Measurements from ENCODE around the gene HOXA4. TPM values are rescaled to one million over a fixed set of nuclear protein-coding genes. Genes with fewer than 3 reads are reported as not detected.

The HOXA4 gene
- total RNA-seq, 1 experiment from 2014 or later, result 2.0 TPM

DNA sequence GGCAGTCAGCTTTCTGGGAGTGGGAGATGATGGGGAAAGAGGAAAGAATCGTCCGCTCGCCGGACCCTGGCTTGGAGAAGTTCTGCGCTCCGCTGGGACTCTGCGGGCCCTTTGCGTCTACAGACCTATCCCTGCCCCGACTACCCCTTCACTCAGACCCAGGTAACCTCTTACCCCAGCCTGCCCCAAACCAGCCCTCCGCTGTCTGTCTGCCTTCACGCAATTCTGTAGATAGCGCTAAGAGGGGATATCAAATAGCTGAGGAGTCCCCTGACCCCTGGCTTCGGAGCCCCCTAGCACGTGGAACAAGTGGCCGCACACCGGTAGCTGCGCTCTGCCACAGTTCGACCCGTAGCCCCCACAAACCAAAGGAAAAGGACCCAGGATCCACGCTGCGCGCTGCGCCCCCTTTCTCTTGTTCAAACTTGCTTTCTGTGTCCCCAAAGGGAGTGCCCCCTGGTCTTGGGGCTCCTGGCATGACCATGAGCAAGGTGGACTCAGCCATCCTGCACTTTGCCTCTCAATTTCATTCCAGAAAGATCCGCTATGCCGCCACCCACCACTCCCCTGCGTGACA, 7.0 kb downstream of the HOXA4 start:
- ChIA-PET CTCF (no interaction called here), RAD21 (ENCODE audit: low non-redundant PET in 1 of 2, low total read pairs in 2 of 2, uncharacterized antibody in 2 of 2, unreplicated experiment in 2 of 2) (no interaction called here), POLR2A (no interaction called here)
- Histone ChIP-seq H3K9me2 (ENCODE audit: insufficient read depth) (no peaks in the 10 kb centered on the region), H3K27me3 (ENCODE audit: insufficient read depth, low read length) (peaks cover 40% of the 10 kb centered on the region), H3K9me3 (ENCODE audit: control insufficient read depth in 1 of 2, insufficient read depth in 1 of 2, low read depth in 1 of 2, low read length in 2 of 2) (no peaks in the 10 kb centered on the region), H3K79me2 (ENCODE audit: insufficient read depth, low read length) (no peaks in the 10 kb centered on the region), H4K20me1 (ENCODE audit: insufficient read depth) (no peaks in the 10 kb centered on the region), H3K4me3 (replicated peaks in 1 of 2; ENCODE audit: low read depth in 1 of 2, low read length in 2 of 2) (peak overlapping the region; percentile 27 to 37), H2AFZ (ENCODE audit: low read depth, low read length, poor library complexity, severe bottlenecking) (peak overlapping the region; percentile 70), H3K27ac (ENCODE audit: low read depth, low read length) (peak overlapping the region; percentile 60; the same call in 1 of the 2 replicates), H3K4me2 (ENCODE audit: low read length) (peak overlapping the region; percentile 76), H3K9ac (ENCODE audit: low read length) (peak overlapping the region; percentile 52), H3K4me1 (ENCODE audit: control insufficient read depth in 1 of 2, insufficient read depth in 2 of 2, low read length in 2 of 2) (peaks cover 33 to 78% of the 10 kb centered on the region in 2 experiments), H3K36me3 (ENCODE audit: control insufficient read depth in 1 of 2, insufficient read depth in 2 of 2, low read length in 2 of 2) (no peaks in the 10 kb centered on the region)
- BruUV-seq (replicated peaks), result no TSS peak
- TF ChIP-seq REST (IDR thresholded peaks at IDR 0.05; ENCODE audit: low read depth) (no peak), SIN3A (IDR thresholded peaks at IDR 0.05; ENCODE audit: low read depth) (no peak), TCF7L2 (IDR thresholded peaks at IDR 0.05; ENCODE audit: borderline replicate concordance, extremely low read depth, insufficient read depth, insufficient read length) (no peak), EZH2phosphoT487 (IDR thresholded peaks at IDR 0.05; ENCODE audit: borderline replicate concordance) (no peak), RAD21 (IDR thresholded peaks at IDR 0.05; ENCODE audit: low read depth) (no peak), CEBPB (IDR thresholded peaks at IDR 0.05; ENCODE audit: low read depth) (no peak), POLR2A (IDR thresholded peaks at IDR 0.05; ENCODE audit: borderline replicate concordance, extremely low read depth, insufficient read depth, insufficient read length) (no peak), ZFX (IDR thresholded peaks at IDR 0.05) (no peak), ELF1 (IDR thresholded peaks at IDR 0.05; ENCODE audit: borderline replicate concordance, low read depth) (no peak), CBX3 (IDR thresholded peaks at IDR 0.05; ENCODE audit: low read depth) (no peak), EZH2 (IDR thresholded peaks at IDR 0.05) (no peak)
- TF ChIP-seq, protein P1, sequence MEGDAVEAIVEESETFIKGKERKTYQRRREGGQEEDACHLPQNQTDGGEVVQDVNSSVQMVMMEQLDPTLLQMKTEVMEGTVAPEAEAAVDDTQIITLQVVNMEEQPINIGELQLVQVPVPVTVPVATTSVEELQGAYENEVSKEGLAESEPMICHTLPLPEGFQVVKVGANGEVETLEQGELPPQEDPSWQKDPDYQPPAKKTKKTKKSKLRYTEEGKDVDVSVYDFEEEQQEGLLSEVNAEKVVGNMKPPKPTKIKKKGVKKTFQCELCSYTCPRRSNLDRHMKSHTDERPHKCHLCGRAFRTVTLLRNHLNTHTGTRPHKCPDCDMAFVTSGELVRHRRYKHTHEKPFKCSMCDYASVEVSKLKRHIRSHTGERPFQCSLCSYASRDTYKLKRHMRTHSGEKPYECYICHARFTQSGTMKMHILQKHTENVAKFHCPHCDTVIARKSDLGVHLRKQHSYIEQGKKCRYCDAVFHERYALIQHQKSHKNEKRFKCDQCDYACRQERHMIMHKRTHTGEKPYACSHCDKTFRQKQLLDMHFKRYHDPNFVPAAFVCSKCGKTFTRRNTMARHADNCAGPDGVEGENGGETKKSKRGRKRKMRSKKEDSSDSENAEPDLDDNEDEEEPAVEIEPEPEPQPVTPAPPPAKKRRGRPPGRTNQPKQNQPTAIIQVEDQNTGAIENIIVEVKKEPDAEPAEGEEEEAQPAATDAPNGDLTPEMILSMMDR (IDR thresholded peaks at IDR 0.05 in 2 of 3, conservative IDR thresholded peaks at IDR 0.05 in 1 of 3; ENCODE audit: borderline replicate concordance in 1 of 3, insufficient read depth in 1 of 3, low read depth in 2 of 3, low read length in 2 of 3), result no peak
- TF ChIP-seq, protein P2, sequence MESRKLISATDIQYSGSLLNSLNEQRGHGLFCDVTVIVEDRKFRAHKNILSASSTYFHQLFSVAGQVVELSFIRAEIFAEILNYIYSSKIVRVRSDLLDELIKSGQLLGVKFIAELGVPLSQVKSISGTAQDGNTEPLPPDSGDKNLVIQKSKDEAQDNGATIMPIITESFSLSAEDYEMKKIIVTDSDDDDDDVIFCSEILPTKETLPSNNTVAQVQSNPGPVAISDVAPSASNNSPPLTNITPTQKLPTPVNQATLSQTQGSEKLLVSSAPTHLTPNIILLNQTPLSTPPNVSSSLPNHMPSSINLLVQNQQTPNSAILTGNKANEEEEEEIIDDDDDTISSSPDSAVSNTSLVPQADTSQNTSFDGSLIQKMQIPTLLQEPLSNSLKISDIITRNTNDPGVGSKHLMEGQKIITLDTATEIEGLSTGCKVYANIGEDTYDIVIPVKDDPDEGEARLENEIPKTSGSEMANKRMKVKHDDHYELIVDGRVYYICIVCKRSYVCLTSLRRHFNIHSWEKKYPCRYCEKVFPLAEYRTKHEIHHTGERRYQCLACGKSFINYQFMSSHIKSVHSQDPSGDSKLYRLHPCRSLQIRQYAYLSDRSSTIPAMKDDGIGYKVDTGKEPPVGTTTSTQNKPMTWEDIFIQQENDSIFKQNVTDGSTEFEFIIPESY (IDR thresholded peaks at IDR 0.05; ENCODE audit: extremely low read depth, insufficient replicate concordance, low read length), result no peak
- TF ChIP-seq, protein P3, sequence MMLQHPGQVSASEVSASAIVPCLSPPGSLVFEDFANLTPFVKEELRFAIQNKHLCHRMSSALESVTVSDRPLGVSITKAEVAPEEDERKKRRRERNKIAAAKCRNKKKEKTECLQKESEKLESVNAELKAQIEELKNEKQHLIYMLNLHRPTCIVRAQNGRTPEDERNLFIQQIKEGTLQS (IDR thresholded peaks at IDR 0.05), result no peak
- ATAC-seq, result no peak
- no peak for DNase-seq (ENCODE audit: low read depth, low spot score)
- intact Hi-C loops (cut with micrococcal nuclease), result no loop called here
